NT2/D1 (cell line): Measurements from ENCODE around the gene MBD2.

Source experiments
- DNase-seq: peaks from one replicate; pipeline ENCODE4 v3.0.0-alpha.2; 2011; ENCODE audit warnings: low read depth, low spot score
- H3K27me3 ChIP-seq: 2 replicates; pipeline ENCODE4 v1.6.0; 2011; ENCODE audit warnings: mild to moderate bottlenecking; ENCODE audit not compliant: insufficient read length, insufficient read depth
- H3K36me3 ChIP-seq: 2 replicates; pipeline ENCODE4 v1.6.1; 2011; ENCODE audit warnings: mild to moderate bottlenecking, low read length, mixed read lengths; ENCODE audit not compliant: insufficient read depth, insufficient read length
- H3K4me1 ChIP-seq: 2 replicates; pipeline ENCODE4 v1.5.1; 2011; ENCODE audit not compliant: insufficient read depth, insufficient read length
- H3K4me3 ChIP-seq: 2 replicates; pipeline ENCODE4 v1.5.1; 2011; ENCODE audit warnings: low read depth; ENCODE audit not compliant: insufficient read length
- H3K9ac ChIP-seq: 2 replicates; pipeline ENCODE4 v1.6.0; 2011; ENCODE audit warnings: low read depth; ENCODE audit not compliant: insufficient read length
- H3K9me3 ChIP-seq: 2 replicates; pipeline ENCODE4 v1.5.1; 2011; ENCODE audit warnings: mild to moderate bottlenecking, low read length; ENCODE audit not compliant: insufficient read depth
- SUZ12 ChIP-seq: IDR thresholded peaks from 2 replicates; pipeline ENCODE4 v1.6.1; 2011; ENCODE audit not compliant: insufficient read length, insufficient read depth; ENCODE audit errors: extremely low read depth
- YY1 ChIP-seq: IDR thresholded peaks from 2 replicates; pipeline ENCODE4 v1.6.1; 2011; ENCODE audit not compliant: insufficient read length, insufficient read depth
- ZNF274 ChIP-seq: IDR thresholded peaks from 2 replicates; pipeline ENCODE4 v1.6.1; 2011; ENCODE audit warnings: mild to moderate bottlenecking, low read depth, low read length

The MBD2 gene

DNA sequence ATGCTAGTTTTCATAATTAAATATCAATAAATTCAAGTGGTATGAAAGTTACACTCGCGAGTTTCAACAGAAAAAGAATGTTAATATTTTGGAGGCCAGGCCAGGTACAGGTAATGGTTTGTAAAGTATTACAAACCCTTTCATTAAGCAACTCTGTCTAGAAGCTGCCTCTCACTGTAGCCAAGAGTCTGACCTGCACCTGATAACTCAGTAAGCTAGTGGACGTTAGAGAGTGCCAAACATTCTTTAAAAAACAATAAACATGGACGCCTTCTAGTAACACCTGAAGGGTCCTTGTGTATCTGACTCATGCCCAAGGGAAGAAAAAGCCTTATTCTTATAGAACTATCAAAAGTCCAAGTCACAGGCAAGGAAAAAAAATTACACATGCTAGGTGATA is 70.2 kb downstream of the MBD2 start:
- Histone ChIP-seq H3K9ac (no peak overlapping the region), H3K36me3 (peaks cover 2% of the 10 kb centered on the region), H3K27me3 (no peaks in the 10 kb centered on the region), H3K4me1 (no peaks in the 10 kb centered on the region), H3K4me3 (no peak overlapping the region), H3K9me3 (no peaks in the 10 kb centered on the region)
- TF ChIP-seq SUZ12 (no peak), YY1 (no peak), ZNF274 (no peak)
- DNase-seq = no peak

DNA sequence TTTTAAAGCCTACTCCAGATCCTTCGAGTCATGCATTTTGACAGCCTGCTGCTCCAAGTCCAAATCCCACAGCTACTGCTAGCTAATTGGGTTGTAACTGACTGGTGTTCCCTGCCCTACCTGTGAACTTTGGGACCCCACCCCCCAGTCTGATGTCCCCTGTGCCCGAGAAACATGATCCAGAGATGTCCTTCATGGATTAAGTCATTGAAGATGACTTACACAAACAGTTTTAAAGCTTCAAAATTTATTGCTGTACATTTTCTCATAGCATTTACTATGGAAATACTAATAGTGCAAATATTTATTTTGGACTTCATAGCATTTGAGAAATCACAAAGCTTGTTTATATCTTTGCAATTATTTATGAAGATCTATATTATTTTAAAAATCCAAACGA is 73.1 kb downstream of the MBD2 start:
- Histone ChIP-seq H3K36me3 (no peaks in the 10 kb centered on the region), H3K27me3 (no peaks in the 10 kb centered on the region), H3K4me1 (no peaks in the 10 kb centered on the region), H3K9ac (no peak overlapping the region), H3K4me3 (no peak overlapping the region), H3K9me3 (no peaks in the 10 kb centered on the region)
- TF ChIP-seq SUZ12 = no peak
- no peak for TF ChIP-seq ZNF274
- TF ChIP-seq YY1 = no peak
- no peak for DNase-seq

DNA sequence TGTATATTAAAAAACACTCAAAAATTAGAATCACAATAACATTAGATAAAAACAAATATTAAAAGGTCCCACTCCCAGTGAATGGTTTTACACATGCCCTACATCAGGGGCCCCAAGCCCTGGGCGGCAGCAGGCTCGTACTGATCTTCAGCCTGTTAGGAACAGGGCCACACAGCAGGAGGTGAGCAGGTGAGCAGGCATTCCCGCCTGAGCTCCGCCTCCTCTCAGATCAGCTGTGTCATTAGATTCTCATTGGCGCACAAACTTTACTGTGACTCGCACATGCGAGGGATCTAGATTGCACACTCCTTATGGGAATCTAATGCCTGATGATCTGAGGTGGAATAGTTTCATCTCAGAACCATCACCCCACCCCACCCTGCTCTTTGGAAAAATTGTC is 74.2 kb downstream of the MBD2 start:
- H3K4me1 ChIP-seq = no peaks in the 10 kb centered on the region
- H3K36me3 ChIP-seq = no peaks in the 10 kb centered on the region
- no peak overlapping the region for H3K4me3 ChIP-seq
- no peak for TF ChIP-seq ZNF274
- TF ChIP-seq YY1 = no peak
- no peak for TF ChIP-seq SUZ12
- no peak for DNase-seq
- H3K27me3 ChIP-seq = no peaks in the 10 kb centered on the region
- no peak overlapping the region for H3K9ac ChIP-seq
- H3K9me3 ChIP-seq = no peaks in the 10 kb centered on the region

DNA sequence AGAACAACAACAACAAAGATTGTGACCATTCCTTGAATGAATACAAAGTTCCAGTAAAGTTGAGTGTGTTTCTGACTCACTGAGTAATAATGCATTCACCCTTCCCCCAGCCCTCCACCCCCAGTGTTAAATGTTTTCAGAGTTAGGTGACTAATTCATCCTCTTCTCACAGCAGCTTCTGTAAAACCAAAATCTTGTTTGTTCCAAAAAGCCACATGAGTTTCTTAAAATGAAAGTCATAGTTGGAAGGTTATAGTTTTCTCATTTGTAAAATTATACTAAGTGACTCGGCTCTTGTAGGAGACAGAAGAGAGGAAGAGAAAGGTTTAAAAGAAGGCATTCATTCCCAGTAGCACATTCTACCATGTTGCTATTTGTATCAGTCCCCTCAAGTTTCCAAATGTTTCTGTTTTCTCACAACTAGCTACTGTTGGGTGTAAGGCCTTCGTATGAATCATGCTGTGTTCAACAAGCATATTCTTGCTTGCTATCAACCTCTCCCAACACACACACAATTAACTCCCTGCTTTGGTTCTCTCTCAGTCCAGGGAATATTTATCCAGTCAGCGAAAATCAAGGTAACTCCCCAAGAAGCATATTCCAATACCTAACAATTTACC is 75.3 kb downstream of the MBD2 start:
- no peaks in the 10 kb centered on the region for H3K4me1 ChIP-seq
- H3K9me3 ChIP-seq = no peaks in the 10 kb centered on the region
- no peak for DNase-seq
- H3K27me3 ChIP-seq = no peaks in the 10 kb centered on the region
- H3K9ac ChIP-seq = no peak overlapping the region
- no peak overlapping the region for H3K4me3 ChIP-seq
- TF ChIP-seq YY1 (no peak), ZNF274 (no peak), SUZ12 (no peak)
- no peaks in the 10 kb centered on the region for H3K36me3 ChIP-seq

DNA sequence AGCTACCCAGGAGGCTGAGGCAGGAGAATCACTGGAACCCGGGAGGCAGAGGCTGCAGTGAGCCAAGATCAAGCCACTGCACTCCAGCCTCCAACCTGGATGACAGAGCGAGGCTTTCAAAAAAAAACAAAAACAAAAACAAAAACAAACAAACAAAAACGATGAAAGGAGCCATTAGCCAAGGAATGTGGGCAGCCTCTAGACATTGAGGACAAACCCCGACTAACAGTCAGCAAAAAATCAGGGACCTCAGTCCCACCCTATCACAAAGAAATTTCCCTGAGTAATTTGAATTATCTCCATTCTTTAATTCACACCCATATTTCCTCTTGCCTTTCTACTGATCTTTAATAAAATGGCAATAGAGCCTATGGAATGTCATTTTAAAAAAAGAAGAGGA is 75.8 kb downstream of the MBD2 start:
- H3K9me3 ChIP-seq = no peaks in the 10 kb centered on the region

DNA sequence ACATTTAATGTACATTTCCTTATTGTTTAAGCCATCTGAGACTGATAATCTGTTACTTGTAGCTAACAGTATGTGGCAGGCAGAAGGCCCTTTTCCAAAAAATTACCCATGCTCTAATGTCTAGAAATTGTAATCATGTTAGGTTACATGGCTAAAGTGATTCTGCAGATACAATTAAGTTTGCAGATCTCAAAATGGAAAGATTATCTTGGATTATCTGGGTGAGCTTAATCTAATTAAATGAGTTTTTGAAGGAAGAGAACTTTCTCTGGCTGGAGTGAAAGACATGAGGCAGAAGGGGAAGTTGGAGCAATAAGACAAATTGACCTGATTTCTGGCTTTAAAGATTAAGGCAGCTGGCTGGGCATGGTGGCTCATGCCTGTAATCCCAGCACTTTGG is 76.3 kb downstream of the MBD2 start:
- no peak for DNase-seq
- no peak overlapping the region for H3K9ac ChIP-seq
- no peaks in the 10 kb centered on the region for H3K27me3 ChIP-seq
- no peak overlapping the region for H3K4me3 ChIP-seq
- no peaks in the 10 kb centered on the region for H3K9me3 ChIP-seq
- no peak for TF ChIP-seq ZNF274
- TF ChIP-seq YY1 = no peak
- no peaks in the 10 kb centered on the region for H3K4me1 ChIP-seq
- no peaks in the 10 kb centered on the region for H3K36me3 ChIP-seq

More for the DNA sequence above, 75.8 kb downstream of the MBD2 start:
- H3K4me3 ChIP-seq = no peak overlapping the region
- no peak for DNase-seq
- TF ChIP-seq ZNF274 (no peak), SUZ12 (no peak), YY1 (no peak)
- H3K9ac ChIP-seq = no peak overlapping the region
- no peaks in the 10 kb centered on the region for H3K4me1 ChIP-seq
- no peaks in the 10 kb centered on the region for H3K36me3 ChIP-seq
- H3K27me3 ChIP-seq = no peaks in the 10 kb centered on the region

DNA sequence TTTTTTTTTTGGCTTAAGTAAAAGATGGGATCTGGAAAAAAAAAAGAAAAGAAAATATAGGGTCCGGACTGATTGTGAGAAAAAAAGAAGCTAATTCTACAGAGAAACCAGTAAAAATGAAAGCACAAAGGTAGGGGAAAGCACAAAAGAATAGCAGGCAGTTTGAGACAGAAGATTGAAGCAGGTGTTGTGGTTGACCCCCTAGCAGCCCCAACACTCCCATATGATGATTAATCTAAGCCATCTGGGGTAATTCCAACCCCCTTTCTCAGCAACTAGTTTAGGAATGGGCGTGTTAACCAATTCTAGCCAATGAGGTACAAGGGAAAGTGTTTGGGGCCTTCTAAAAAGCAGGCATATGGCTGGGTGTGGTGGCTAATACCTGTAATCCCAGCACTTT is 77.0 kb downstream of the MBD2 start:
- Histone ChIP-seq H3K9me3 (no peaks in the 10 kb centered on the region), H3K9ac (no peak overlapping the region), H3K4me1 (no peaks in the 10 kb centered on the region), H3K36me3 (no peaks in the 10 kb centered on the region), H3K27me3 (no peaks in the 10 kb centered on the region), H3K4me3 (no peak overlapping the region)
- TF ChIP-seq SUZ12 (no peak), YY1 (no peak), ZNF274 (no peak)
- DNase-seq = no peak

DNA sequence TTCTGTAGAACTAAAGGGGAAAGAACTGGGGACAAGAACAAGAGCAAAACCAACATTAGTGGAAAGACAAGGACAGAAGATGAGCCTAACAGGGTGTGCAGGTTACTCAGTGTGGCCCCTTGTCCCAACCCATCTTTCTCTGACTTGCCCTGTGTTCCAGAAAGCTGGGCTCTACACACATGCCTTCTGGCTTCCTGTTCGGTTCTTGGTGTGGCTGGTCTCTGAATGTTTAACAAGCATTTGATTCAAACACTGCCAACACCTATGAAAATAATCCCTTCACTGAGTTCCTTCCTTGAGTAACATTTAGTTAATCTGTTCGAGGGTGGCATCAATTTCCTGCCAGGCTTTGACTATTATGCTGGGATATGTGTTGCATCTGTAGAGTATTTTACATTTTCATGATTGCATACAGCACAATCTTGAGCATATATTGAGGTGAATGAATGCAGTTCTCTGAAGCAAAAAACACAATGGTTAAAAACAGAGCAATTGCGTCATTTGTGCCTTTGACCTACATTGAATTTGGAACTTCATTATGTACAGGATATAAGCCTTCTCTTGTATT is 83.3 kb downstream of the MBD2 start:
- H3K4me3 ChIP-seq = no peak overlapping the region
- H3K27me3 ChIP-seq = no peaks in the 10 kb centered on the region
- H3K4me1 ChIP-seq = no peaks in the 10 kb centered on the region
- H3K36me3 ChIP-seq = no peaks in the 10 kb centered on the region
- H3K9ac ChIP-seq = no peak overlapping the region
- no peak for TF ChIP-seq YY1
- TF ChIP-seq ZNF274 = no peak
- no peak for TF ChIP-seq SUZ12
- no peak for DNase-seq
- H3K9me3 ChIP-seq = peaks cover 13% of the 10 kb centered on the region; the same call in 1 of the 2 replicates
